Stimulated activated CD8-positive, alpha-beta memory T cell treated with anti-CD3 and anti-CD28 coated beads, Interleukin-7, amount 100 ng/mL, for 1 hour (primary cell): ENCODE measurements around the gene PCYT1A.
A peak's percentile ranks its signal among the peaks of the same experiment; 100 is the strongest.
"Not testable (repeated sequence)": the region's sequence is repeated elsewhere in the genome, so short reads cannot be mapped to it uniquely, and the experiment has no call there.

Source experiments
- DNase-seq, 2 donors: peaks; one replicate each; pipeline ENCODE4 v3.0.0-alpha.2; 2020; ENCODE audit warnings: low read depth in 2 of 2

PCYT1A gene

GRCh38 chr3:196214783-196215441, 72.6 kb downstream of the PCYT1A start:
- no peak for DNase-seq

GRCh38 chr3:196210673-196211556, 76.6 kb downstream of the PCYT1A start, which contains the start of gene ZDHHC19:
Gene ZDHHC19, minus strand, starts transcription at chr3:196211400. Its CDS starts 85 bp downstream, at chr3:196211315.
- no peak for DNase-seq

- DNase-seq = not testable (repeated sequence)
Observed at GRCh38 chr3:196209944-196210672, 77.4 kb downstream of the PCYT1A start.

DNA sequence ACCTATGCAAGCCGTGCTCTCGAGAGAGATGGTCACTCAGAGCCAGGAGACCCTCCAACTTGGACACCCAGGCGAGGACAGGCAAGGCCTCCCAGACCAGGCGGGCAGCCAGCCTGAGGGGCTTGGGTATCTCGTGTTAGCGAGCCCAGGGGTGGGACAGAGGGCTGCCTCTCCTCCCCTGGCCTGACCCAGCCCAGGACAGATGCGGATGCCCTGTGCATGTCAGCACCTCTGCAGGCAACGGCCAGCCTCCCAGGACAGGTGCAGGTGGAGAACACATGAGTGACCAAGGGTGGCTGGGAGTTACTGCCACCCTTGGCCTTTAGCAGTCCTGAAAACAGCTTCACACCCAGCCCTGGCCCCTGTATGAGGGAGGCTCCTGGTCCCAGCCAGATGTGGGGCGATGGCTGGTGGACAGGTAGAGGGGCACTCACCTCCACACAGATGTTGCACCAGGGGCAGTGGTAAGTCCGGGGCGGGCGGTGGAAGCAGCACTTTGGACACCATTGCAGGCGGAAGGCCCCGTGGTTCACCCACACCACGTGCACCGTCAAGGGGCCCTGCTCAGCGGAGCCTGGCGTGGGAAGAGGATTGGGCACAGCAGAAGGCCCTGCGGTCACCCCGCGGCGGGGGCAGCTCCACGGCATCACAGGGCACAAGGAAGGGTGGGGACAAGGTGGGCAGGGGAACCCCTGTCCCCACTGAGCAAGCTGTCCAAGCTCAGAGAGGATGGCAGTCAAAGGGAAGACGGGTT, 78.4 kb downstream of the PCYT1A start:
- no peak for DNase-seq

- peak in 1 of 2 donors; percentile 27 for DNase-seq
Observed at GRCh38 chr3:196207833-196208607, 79.5 kb downstream of the PCYT1A start.

GRCh38 chr3:196207159-196207832, 80.2 kb downstream of the PCYT1A start:
- DNase-seq = no peak

- DNase-seq = not testable (repeated sequence)
Observed at GRCh38 chr3:196205442-196206205, 81.9 kb downstream of the PCYT1A start.

DNA sequence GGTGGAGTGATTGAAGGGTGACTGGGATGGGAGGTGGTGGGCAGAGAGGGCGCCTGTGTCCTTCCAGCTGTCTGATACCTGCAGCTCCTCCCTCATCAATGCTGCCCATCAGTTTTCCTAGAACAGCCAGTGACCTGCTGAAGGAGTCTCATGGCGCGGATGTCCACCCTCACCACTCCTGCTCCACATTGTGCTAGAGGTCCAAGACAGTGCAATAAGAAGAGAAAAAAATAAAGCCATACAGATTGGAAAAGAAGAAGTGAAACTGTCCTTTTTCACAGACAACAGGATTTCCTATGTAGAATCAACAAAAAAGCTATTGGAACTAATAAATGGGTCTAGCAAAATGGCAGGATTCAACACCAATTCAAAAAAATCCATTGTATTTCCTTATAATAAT, 83.7 kb downstream of the PCYT1A start:
- DNase-seq = no peak

DNA sequence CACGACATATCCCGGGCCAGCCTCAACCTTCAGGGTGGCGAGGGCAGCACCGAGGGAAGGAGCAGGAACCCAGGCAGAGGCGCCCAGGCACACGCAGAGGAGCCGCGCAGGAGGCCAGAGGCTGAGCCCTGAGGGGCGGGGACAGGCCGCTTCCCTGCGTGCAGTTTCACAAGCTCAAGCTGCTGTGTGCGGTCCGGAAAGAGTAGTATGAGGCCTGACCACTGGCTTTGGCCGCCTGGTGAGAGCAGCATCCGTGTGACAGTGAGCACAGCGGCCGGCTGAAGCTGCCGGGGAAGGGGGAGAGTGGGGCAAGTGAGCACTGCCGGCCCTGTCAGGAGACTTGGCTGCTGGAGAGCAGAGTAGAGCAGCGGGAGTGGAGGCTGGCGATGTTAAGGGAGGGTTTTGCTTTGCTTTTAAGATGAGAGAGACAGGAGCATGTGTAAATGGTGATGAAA, 85.0 kb downstream of the PCYT1A start:
- DNase-seq = no peak

- no peak for DNase-seq
Observed at GRCh38 chr3:196198771-196199753, 88.5 kb downstream of the PCYT1A start.

DNA sequence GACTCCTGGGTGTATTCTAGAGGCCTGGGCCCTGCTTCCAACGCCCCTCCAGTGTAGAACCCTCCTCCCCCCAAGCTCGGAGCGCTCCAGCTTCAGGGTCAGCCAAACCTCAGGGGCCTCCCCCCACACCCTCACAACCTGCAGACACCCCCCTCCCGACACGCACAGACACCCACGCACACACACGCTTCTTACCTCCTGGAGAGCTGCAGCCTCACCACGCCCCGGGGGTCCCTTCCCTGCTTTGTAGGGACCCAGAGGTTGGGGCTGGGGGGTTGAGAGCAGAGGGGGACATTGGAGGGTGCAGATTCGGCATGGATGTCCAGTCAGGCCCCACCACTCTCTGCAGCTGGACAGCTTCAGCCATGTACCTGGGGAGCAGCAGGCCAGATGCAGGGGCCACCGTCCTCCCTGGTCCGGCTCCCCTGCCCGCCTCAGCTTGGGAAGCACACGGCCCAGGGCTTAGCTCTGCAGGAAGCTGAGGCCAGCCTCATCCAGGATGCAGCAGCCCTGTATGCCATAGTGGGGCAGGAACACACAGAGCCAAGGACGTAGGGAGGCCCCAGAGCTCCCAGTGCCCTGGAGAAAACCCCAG, 89.3 kb downstream of the PCYT1A start:
- DNase-seq = no peak

DNA sequence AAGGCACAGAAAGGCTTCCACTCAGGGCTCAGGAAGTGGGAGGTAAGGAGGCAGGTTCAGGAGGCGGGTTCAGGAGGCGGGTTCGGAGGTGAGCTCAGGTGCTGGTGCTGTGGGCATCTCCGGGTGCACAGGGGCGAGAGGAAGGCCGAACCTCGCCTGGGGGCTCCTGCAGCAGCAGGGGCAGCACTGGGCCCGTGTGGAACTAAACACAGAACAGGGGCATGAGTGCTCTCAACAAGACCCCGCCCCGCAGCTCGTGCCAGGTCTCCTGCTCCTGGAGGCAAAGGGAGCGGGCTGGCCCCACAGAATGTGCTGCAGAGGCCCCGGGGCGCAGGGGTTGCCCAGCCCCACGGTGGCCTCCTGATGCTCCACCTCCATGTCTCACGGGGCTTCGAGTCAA, 90.0 kb downstream of the PCYT1A start:
- no peak for DNase-seq

DNA sequence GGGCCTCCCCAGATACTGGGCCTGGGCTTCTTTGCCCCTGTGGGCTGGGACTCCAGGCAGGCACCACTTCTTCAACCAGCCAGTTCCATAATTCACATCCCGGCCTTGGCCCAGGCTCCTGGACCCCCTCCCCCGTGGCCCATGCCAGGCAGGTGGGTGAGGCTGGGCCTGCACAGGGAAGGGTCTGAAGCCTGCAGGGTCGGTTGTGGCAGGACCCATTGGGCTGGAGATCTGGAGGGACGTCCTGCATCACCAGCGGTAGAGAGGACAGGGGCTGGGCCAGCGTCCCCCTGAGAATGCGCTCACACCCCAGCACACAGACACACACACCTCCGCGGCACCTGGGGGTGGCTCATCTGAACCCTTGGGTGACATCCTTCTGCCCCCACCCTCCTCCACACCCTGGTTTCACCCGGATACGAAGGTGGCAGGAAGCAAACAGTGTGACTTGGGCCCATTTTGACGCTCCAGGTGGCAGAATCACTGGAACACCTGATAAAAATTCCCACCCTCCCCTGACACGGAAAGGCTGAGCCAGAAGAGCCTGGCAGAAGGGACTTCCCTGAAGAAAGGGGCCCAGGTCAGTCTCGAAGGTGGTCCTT, 91.8 kb downstream of the PCYT1A start:
- no peak for DNase-seq

- DNase-seq = no peak
Observed at GRCh38 chr3:196194542-196194915, 93.0 kb downstream of the PCYT1A start.

DNA sequence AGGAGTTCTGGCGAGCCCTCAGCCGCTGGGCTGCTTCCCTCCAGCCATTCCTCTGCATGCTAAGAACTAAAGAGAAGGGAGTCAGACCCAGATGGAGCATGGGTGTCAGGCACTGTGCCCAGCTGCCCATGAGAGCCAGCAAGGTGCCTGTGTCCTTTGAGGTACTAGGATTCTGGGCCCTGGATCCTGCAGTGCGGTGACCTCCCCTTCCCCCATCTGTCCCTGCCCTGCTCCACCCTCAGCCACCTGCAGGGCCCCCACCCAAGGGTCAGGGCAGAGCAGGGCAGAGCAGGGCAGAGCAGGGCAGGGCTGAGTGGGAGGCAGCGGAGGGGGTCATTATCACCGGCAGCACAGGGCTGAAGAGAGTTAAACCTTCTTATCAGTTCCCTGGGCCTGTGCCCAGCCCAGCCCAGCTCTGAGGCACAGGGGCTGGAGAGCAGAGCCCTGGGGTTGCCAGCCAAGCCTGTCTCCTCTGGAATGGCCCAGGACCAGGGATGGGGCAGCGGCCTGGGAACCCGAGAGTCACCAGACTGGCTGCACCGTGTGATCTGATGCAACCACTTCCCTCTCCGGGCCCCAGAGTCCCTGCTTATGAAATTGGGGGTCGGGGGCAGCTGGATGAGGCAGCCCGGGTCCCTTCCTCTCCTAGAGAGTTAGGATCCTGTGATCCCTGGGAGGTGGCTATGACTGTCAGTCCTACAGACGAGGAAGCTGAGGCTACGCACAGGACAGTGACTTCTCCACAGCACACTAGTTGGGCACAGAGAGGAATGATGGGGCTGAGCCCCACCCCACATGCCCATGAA, 93.6 kb downstream of the PCYT1A start:
- DNase-seq = no peak

- DNase-seq = no peak
Observed at GRCh38 chr3:196193133-196193735, 94.3 kb downstream of the PCYT1A start.
